GM12878 (cell line): ENCODE measurements around the gene GHITM.

Source experiments
- CEBPZ ChIP-seq: fragments of 150-350 bp; IDR thresholded peaks from 2 replicates; pipeline ENCODE4 v1.6.1; 2016; ENCODE audit warnings: low read depth, low read length
- CTCF ChIP-seq, 3 experiments: IDR thresholded peaks in 2 of 3; conservative IDR thresholded peaks in 1 of 3; 2 replicates each; pipeline ENCODE4 v1.5.1; 2011; ENCODE audit warnings: low read depth in 3 of 3, low read length in 3 of 3, mild to moderate bottlenecking in 3 of 3, control low read depth in 2 of 3, moderate library complexity in 2 of 3, inconsistent platforms in 1 of 3, mixed read lengths in 1 of 3; ENCODE audit not compliant: control insufficient read depth in 2 of 3, insufficient read depth in 1 of 3; ENCODE audit errors: extremely low read depth in 1 of 3
- EP300 ChIP-seq, 2 experiments: fragments of 150-350 bp in 1 of 2; IDR thresholded peaks; 2 replicates each; pipeline ENCODE4 v1.6.1; 2011 to 2012; ENCODE audit warnings: low read depth in 2 of 2, low read length in 2 of 2, borderline replicate concordance in 1 of 2, improper control_type of control experiment in 1 of 2, inconsistent platforms in 1 of 2; ENCODE audit not compliant: control insufficient read depth in 1 of 2
- FOXK2 ChIP-seq: fragments of 450-650 bp; IDR thresholded peaks from 2 replicates; pipeline ENCODE4 v1.6.1; 2017; ENCODE audit warnings: mild to moderate bottlenecking, moderate library complexity
- IRF3 ChIP-seq: fragments of 450-650 bp; IDR thresholded peaks from 2 replicates; pipeline ENCODE4 v1.6.1; 2014; ENCODE audit warnings: mild to moderate bottlenecking
- NRF1 ChIP-seq: conservative IDR thresholded peaks from 2 replicates; pipeline ENCODE4 v1.6.1; 2011; ENCODE audit warnings: mild to moderate bottlenecking, low read depth, low read length, improper control_type of control experiment

- TF ChIP-seq EP300 (IDR thresholded peaks at IDR 0.05; ENCODE audit: borderline replicate concordance in 1 of 2, control insufficient read depth in 1 of 2, low read depth in 2 of 2, low read length in 2 of 2) = peak; percentile 19 to 34; a peak in 1 of 4 replicates
- 0 out of 2 replicates have a peak, but pooled peaks have one; percentile 51 for TF ChIP-seq IRF3
- no peak for TF ChIP-seq CEBPZ
- TF ChIP-seq FOXK2 = no peak; the same call in 1 of the 2 replicates
- TF ChIP-seq CTCF (IDR thresholded peaks at IDR 0.05 in 2 of 3, conservative IDR thresholded peaks at IDR 0.05 in 1 of 3; ENCODE audit: control insufficient read depth in 2 of 3, extremely low read depth in 1 of 3, insufficient read depth in 1 of 3, low read depth in 3 of 3, low read length in 3 of 3) = peak; percentile 21 to 39 (median 29); a peak in 4 of 6 replicates
- TF ChIP-seq NRF1 = no peak
These were observed at the start of gene GHITM for GRCh38 chr10:84139126-84140035.
